Mesenchymal stem cell (in vitro differentiated cells and primary cell): Measurements from ENCODE around the gene NT5DC1.

Experiments used
- DNase-seq: peaks from one replicate; pipeline ENCODE4 v3.0.0-alpha.2; 2013
- H2AFZ ChIP-seq: one replicate; pipeline ENCODE4 v1.6.1; 2013; ENCODE audit warnings: low read depth, mild to moderate bottlenecking, control low read depth, inconsistent platforms, low read length, moderate library complexity
- H2AK5ac ChIP-seq: 2 replicates; pipeline ENCODE4 v1.6.1; 2013; ENCODE audit warnings: low read length, moderate library complexity, mild to moderate bottlenecking, inconsistent platforms; ENCODE audit not compliant: severe bottlenecking
- H2BK120ac ChIP-seq: one replicate; pipeline ENCODE4 v1.6.1; 2013; ENCODE audit warnings: low read depth, mild to moderate bottlenecking, inconsistent platforms, low read length, moderate library complexity
- H2BK12ac ChIP-seq, 2 experiments: one replicate each; pipeline ENCODE4 v1.6.1; 2013; ENCODE audit warnings: inconsistent platforms in 2 of 2, low read length in 2 of 2, mild to moderate bottlenecking in 2 of 2, moderate library complexity in 2 of 2, control low read depth in 1 of 2
- H2BK15ac ChIP-seq: one replicate; pipeline ENCODE4 v1.6.1; 2013; ENCODE audit warnings: mild to moderate bottlenecking, low read depth, inconsistent platforms; ENCODE audit not compliant: poor library complexity, severe bottlenecking
- H2BK5ac ChIP-seq: 2 replicates; pipeline ENCODE4 v1.6.1; 2013; ENCODE audit warnings: low read depth, mild to moderate bottlenecking, low read length, control low read depth, inconsistent platforms; ENCODE audit not compliant: poor library complexity, severe bottlenecking
- H3K14ac ChIP-seq, 2 experiments: one replicate each; pipeline ENCODE4 v1.6.1; 2013; ENCODE audit warnings: inconsistent platforms in 2 of 2, low read length in 2 of 2, control low read depth in 1 of 2, mild to moderate bottlenecking in 1 of 2, moderate library complexity in 1 of 2
- H3K18ac ChIP-seq, 2 experiments: one replicate each; pipeline ENCODE4 v1.6.1; 2013; ENCODE audit warnings: inconsistent platforms in 2 of 2, low read length in 2 of 2, control low read depth in 1 of 2, low read depth in 1 of 2, mild to moderate bottlenecking in 1 of 2
- H3K23ac ChIP-seq, 2 experiments: one replicate each; pipeline ENCODE4 v1.6.1; 2013; ENCODE audit warnings: inconsistent platforms in 2 of 2, low read length in 2 of 2, mild to moderate bottlenecking in 2 of 2, moderate library complexity in 2 of 2, control low read depth in 1 of 2
- H3K27ac ChIP-seq: 2 replicates; pipeline ENCODE4 v1.5.1; 2013; ENCODE audit warnings: mild to moderate bottlenecking, moderate library complexity, low read length, control low read depth, inconsistent platforms; ENCODE audit not compliant: poor library complexity, severe bottlenecking
- H3K27me3 ChIP-seq, 2 experiments: 2 replicates each; pipeline versions ENCODE4 v1.6.1 to v1.7.0; 2013; ENCODE audit warnings: low read length in 2 of 2, mild to moderate bottlenecking in 2 of 2, moderate library complexity in 2 of 2, control low read depth in 1 of 2, inconsistent platforms in 1 of 2; ENCODE audit not compliant: control insufficient read depth in 1 of 2, insufficient read depth in 1 of 2
- H3K36me3 ChIP-seq, 2 experiments: 2 replicates each; pipeline versions ENCODE4 v1.6.1 to v1.7.0; 2013; ENCODE audit warnings: low read length in 2 of 2, control low read depth in 1 of 2, inconsistent platforms in 1 of 2, low read depth in 1 of 2, mild to moderate bottlenecking in 1 of 2; ENCODE audit not compliant: insufficient read depth in 2 of 2, control insufficient read depth in 1 of 2
- H3K4ac ChIP-seq, 2 experiments: one replicate each; pipeline ENCODE4 v1.6.1; 2013; ENCODE audit warnings: inconsistent platforms in 2 of 2, low read length in 2 of 2, mild to moderate bottlenecking in 2 of 2, moderate library complexity in 2 of 2, control low read depth in 1 of 2, low read depth in 1 of 2
- H3K4me1 ChIP-seq: 2 replicates; pipeline ENCODE4 v1.6.1; 2013; ENCODE audit warnings: low read depth, low read length, control low read depth; ENCODE audit not compliant: control insufficient read depth, insufficient read depth
- H3K4me2 ChIP-seq: 2 replicates; pipeline ENCODE4 v1.6.1; 2013; ENCODE audit warnings: low read length, mild to moderate bottlenecking, inconsistent platforms; ENCODE audit not compliant: poor library complexity, severe bottlenecking
- H3K4me3 ChIP-seq, 2 experiments: 2 replicates each; pipeline versions ENCODE4 v1.5.1 to v1.7.0; 2013; ENCODE audit warnings: low read length in 2 of 2, mild to moderate bottlenecking in 2 of 2, control low read depth in 1 of 2, low read depth in 1 of 2; ENCODE audit not compliant: insufficient read depth in 1 of 2
- H3K79me1 ChIP-seq: replicated peaks from 2 replicates; pipeline ENCODE4 v1.6.1; 2013; ENCODE audit warnings: mild to moderate bottlenecking, control low read depth, low read length, inconsistent platforms; ENCODE audit not compliant: poor library complexity, severe bottlenecking
- H3K9ac ChIP-seq: 2 replicates; pipeline ENCODE4 v1.7.0; 2013; ENCODE audit warnings: mild to moderate bottlenecking, low read length, moderate library complexity
- H3K9me3 ChIP-seq: 2 replicates; pipeline ENCODE4 v1.7.0; 2013; ENCODE audit warnings: mild to moderate bottlenecking, low read length; ENCODE audit not compliant: control insufficient read depth
- H4K8ac ChIP-seq: one replicate; pipeline ENCODE4 v1.6.1; 2013; ENCODE audit warnings: inconsistent platforms, mild to moderate bottlenecking, low read length, moderate library complexity
- H4K91ac ChIP-seq: one replicate; pipeline ENCODE4 v1.6.1; 2013; ENCODE audit warnings: mild to moderate bottlenecking, low read length, inconsistent platforms
- WGBS: methylation state at CpG from one replicate; pipeline ENCODE4 v1.1.7; 2013; ENCODE audit warnings: mixed read lengths; 5-methylcytosine and 5-hydroxymethylcytosine counted together

Gene NT5DC1

DNA sequence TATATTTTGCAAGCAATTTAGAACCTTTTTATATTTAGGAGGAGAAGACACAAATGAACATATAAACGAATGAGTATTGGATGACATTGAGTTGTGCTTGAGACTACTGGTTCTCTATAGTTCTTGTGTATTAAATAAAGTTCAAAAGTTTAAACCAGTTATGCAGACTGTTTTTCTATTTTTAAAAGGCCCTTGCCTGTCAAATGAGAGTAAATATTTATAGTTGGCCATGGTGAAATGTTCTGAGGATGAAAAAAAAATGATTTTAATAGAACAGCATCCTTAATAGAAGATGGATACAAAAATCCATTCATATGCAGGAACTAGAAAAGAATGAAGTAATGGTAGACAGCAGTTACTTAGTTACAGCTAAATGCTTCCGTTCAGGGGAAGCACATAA, 88.8 kb downstream of the NT5DC1 start:
- Histone ChIP-seq H2BK120ac (no peak overlapping the region), H2BK5ac (no peak overlapping the region), H3K79me1 (peaks cover 8% of the 10 kb centered on the region), H4K91ac (no peak overlapping the region), H3K36me3 (no peaks in the 10 kb centered on the region), H3K9me3 (peaks cover 3% of the 10 kb centered on the region), H4K8ac (no peak overlapping the region), H3K27ac (no peak overlapping the region), H3K4me1 (no peaks in the 10 kb centered on the region), H2AK5ac (no peak overlapping the region), H3K27me3 (no peaks in the 10 kb centered on the region), H2AFZ (no peak overlapping the region), H2BK15ac (no peak overlapping the region), H3K18ac (no peak overlapping the region), H3K14ac (no peak overlapping the region), H3K9ac (no peak overlapping the region), H3K23ac (no peak overlapping the region), H2BK12ac (no peak overlapping the region), H3K4ac (no peak overlapping the region), H3K4me3 (no peak overlapping the region), H3K4me2 (no peak overlapping the region)
- WGBS: no CpG with 5 or more reads among the region's 2 CpGs
- no peak for DNase-seq

GRCh38 chr6:116190550-116190949, 89.9 kb downstream of the NT5DC1 start:
- Histone ChIP-seq H3K27ac (no peak overlapping the region), H3K4me3 (no peak overlapping the region), H2BK120ac (no peak overlapping the region), H3K79me1 (peaks cover 8% of the 10 kb centered on the region), H2BK12ac (no peak overlapping the region), H3K4ac (no peak overlapping the region), H2BK5ac (no peak overlapping the region), H2AFZ (no peak overlapping the region), H3K14ac (no peak overlapping the region), H4K8ac (no peak overlapping the region), H3K23ac (no peak overlapping the region), H4K91ac (no peak overlapping the region), H3K36me3 (no peaks in the 10 kb centered on the region), H2BK15ac (no peak overlapping the region), H3K4me2 (no peak overlapping the region), H3K27me3 (no peaks in the 10 kb centered on the region), H3K9me3 (peaks cover under 1% of the 10 kb centered on the region), H3K18ac (no peak overlapping the region), H3K4me1 (no peaks in the 10 kb centered on the region), H3K9ac (no peak overlapping the region), H2AK5ac (no peak overlapping the region)
- 57% methylated on average over 4 of the region's 4 CpGs for WGBS
- DNase-seq: no peak

GRCh38 chr6:116191881-116192280, 91.2 kb downstream of the NT5DC1 start:
- no peak overlapping the region for H3K27ac ChIP-seq
- H3K18ac ChIP-seq: no peak overlapping the region
- no peak overlapping the region for H3K14ac ChIP-seq
- no peak overlapping the region for H3K9ac ChIP-seq
- H2BK5ac ChIP-seq: no peak overlapping the region
- no peaks in the 10 kb centered on the region for H3K27me3 ChIP-seq
- H3K4me2 ChIP-seq: no peak overlapping the region
- no peak overlapping the region for H4K8ac ChIP-seq
- H3K9me3 ChIP-seq: no peaks in the 10 kb centered on the region
- H3K23ac ChIP-seq: no peak overlapping the region
- no peak overlapping the region for H2BK120ac ChIP-seq
- H3K79me1 ChIP-seq: peaks cover 8% of the 10 kb centered on the region
- H2AK5ac ChIP-seq: no peak overlapping the region
- H3K4me3 ChIP-seq: no peak overlapping the region
- H2BK15ac ChIP-seq: no peak overlapping the region
- H3K4ac ChIP-seq: no peak overlapping the region
- H2BK12ac ChIP-seq: no peak overlapping the region
- peaks cover 0 to 1% of the 10 kb centered on the region in 2 experiments for H3K36me3 ChIP-seq
- no peak overlapping the region for H4K91ac ChIP-seq
- H3K4me1 ChIP-seq: no peaks in the 10 kb centered on the region
- no peak for DNase-seq
- 100% methylated on average over 2 of the region's 2 CpGs for WGBS
- no peak overlapping the region for H2AFZ ChIP-seq

- no peak overlapping the region for H2BK15ac ChIP-seq
- no peak overlapping the region for H3K4me2 ChIP-seq
- no peaks in the 10 kb centered on the region for H3K27me3 ChIP-seq
- 85% methylated on average over 2 of the region's 3 CpGs for WGBS
- H3K9ac ChIP-seq: no peak overlapping the region
- H3K9me3 ChIP-seq: no peaks in the 10 kb centered on the region
- H2BK12ac ChIP-seq: no peak overlapping the region
- H3K14ac ChIP-seq: no peak overlapping the region
- DNase-seq: no peak
- H3K23ac ChIP-seq: no peak overlapping the region
- no peak overlapping the region for H2AK5ac ChIP-seq
- H2BK120ac ChIP-seq: no peak overlapping the region
- no peak overlapping the region for H4K91ac ChIP-seq
- H3K4ac ChIP-seq: no peak overlapping the region
- H4K8ac ChIP-seq: no peak overlapping the region
- peaks cover 0 to 4% of the 10 kb centered on the region in 2 experiments for H3K36me3 ChIP-seq
- no peak overlapping the region for H3K18ac ChIP-seq
- H3K4me3 ChIP-seq: no peak overlapping the region
- H2BK5ac ChIP-seq: no peak overlapping the region
- no peak overlapping the region for H3K27ac ChIP-seq
- H3K79me1 ChIP-seq: peaks cover 8% of the 10 kb centered on the region
- H2AFZ ChIP-seq: no peak overlapping the region
- H3K4me1 ChIP-seq: no peaks in the 10 kb centered on the region
Measured at GRCh38 chr6:116192786-116193185, 92.1 kb downstream of the NT5DC1 start.
